BLaER1 (cell line): ENCODE measurements around the gene TMBIM4.
A peak's percentile ranks its signal among the peaks of the same experiment; 100 is the strongest.

Experiments used
- H3K27ac ChIP-seq: shearing (Covaris generic); formaldehyde crosslinking; 2 replicates; pipeline ENCODE4 v1.8.1; 2022
- H3K27me3 ChIP-seq: shearing (Covaris generic); formaldehyde crosslinking; 2 replicates; pipeline ENCODE4 v1.8.1; 2022
- H3K36me3 ChIP-seq: shearing (Covaris generic); formaldehyde crosslinking; 2 replicates; pipeline ENCODE4 v1.8.1; 2022
- H3K4me1 ChIP-seq: shearing (Covaris generic); formaldehyde crosslinking; 2 replicates; pipeline ENCODE4 v1.8.1; 2022
- H3K4me2 ChIP-seq: shearing (Covaris generic); formaldehyde crosslinking; 2 replicates; pipeline ENCODE4 v1.8.1; 2022
- H3K4me3 ChIP-seq: shearing (Covaris generic); formaldehyde crosslinking; 2 replicates; pipeline ENCODE4 v1.8.1; 2022
- H3K9ac ChIP-seq: shearing (Covaris generic); formaldehyde crosslinking; 2 replicates; pipeline ENCODE4 v1.8.1; 2022
- H3K9me3 ChIP-seq: shearing (Covaris generic); formaldehyde crosslinking; 2 replicates; pipeline ENCODE4 v1.8.1; 2022
- H4K20me1 ChIP-seq: shearing (Covaris generic); formaldehyde crosslinking; 2 replicates; pipeline ENCODE4 v1.8.1; 2022
- Cebpa-rat ChIP-seq: shearing (Covaris generic); IDR thresholded peaks from 2 replicates; pipeline ENCODE4 v1.8.1; 2022

Gene TMBIM4

DNA sequence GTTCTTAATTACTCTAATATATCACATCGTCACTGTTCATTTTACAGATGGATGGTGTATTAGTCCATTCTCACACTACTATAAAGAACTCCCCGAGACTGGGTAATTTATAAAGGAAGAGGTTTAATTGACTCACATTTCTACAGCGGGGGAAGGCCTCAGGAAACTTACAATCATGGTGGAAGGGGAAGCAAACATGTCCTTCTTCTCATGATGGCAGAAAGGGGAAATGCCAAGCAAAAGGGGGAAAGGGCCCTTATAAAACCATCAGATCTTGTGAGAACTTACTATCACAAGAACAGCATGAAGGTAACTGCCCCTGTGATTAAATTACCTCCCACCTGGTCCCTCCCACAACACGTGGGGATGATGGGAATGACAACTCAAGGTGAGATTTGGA lies 6.5 kb downstream of the TMBIM4 start:
- no peaks in the 10 kb centered on the region for H4K20me1 ChIP-seq
- H3K27me3 ChIP-seq, result no peaks in the 10 kb centered on the region
- peaks cover 9% of the 10 kb centered on the region for H3K4me1 ChIP-seq
- peaks cover 53% of the 10 kb centered on the region for H3K36me3 ChIP-seq
- H3K27ac ChIP-seq, result no peak overlapping the region
- H3K9me3 ChIP-seq, result peaks cover 69% of the 10 kb centered on the region
- TF ChIP-seq Cebpa-rat, result no peak
- no peak overlapping the region for H3K4me2 ChIP-seq
- no peak overlapping the region for H3K9ac ChIP-seq
- no peak overlapping the region for H3K4me3 ChIP-seq

GRCh38 chr12:66162701-66163100 lies 7.1 kb downstream of the TMBIM4 start:
- Histone ChIP-seq H3K9ac (no peak overlapping the region), H3K4me1 (peaks cover 3% of the 10 kb centered on the region; the same call in 1 of the 2 replicates), H3K4me2 (no peak overlapping the region), H3K27me3 (no peaks in the 10 kb centered on the region), H3K36me3 (peaks cover 52% of the 10 kb centered on the region), H3K9me3 (peaks cover 69% of the 10 kb centered on the region), H4K20me1 (no peaks in the 10 kb centered on the region), H3K4me3 (no peak overlapping the region), H3K27ac (no peak overlapping the region)
- no peak for TF ChIP-seq Cebpa-rat

DNA sequence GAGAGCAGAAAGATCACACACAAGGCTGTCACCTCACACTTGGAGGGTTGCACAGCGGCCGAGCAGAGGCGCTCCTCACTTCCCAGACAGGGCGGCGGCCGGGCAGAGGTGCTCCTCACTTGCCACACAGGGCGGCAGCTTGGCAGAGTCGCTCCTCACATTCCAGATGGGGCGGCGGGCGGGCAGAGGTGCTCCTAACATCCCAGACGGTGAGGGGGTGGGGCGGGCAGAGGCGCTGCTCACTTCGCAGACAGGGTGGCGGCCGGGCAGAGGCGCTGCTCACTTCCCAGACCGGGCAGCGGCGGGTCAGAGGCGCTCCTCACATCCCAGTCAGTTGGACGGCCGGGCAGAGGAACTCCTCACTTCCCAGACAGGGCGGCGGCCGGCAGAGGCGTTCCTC lies 9.1 kb downstream of the TMBIM4 start:
- H3K27me3 ChIP-seq, result no peaks in the 10 kb centered on the region
- peaks cover 52% of the 10 kb centered on the region for H3K9me3 ChIP-seq
- H3K4me2 ChIP-seq, result no peak overlapping the region
- H3K4me1 ChIP-seq, result no peaks in the 10 kb centered on the region
- H3K36me3 ChIP-seq, result peaks cover 41% of the 10 kb centered on the region
- TF ChIP-seq Cebpa-rat, result no peak
- H3K27ac ChIP-seq, result no peak overlapping the region
- no peak overlapping the region for H3K9ac ChIP-seq
- no peaks in the 10 kb centered on the region for H4K20me1 ChIP-seq
- H3K4me3 ChIP-seq, result no peak overlapping the region

DNA sequence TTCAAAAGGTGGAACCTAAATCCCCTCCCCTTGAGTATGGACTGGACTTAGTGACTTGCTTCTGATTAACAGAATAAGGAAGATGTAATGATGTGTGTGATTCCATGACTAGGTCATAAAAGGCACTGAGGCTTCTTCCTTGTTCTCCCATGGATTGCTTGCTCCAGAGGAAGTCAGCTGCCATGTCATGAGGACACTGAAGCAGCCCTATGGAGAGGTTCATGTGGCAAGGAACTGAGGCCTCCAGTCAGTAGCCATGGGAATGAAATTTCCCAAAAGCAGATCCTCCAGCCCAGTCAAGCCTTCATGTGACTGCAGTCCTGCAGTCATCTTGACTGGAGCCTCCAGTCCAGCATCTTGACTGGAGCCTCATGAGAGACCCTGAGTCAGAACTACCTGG lies 10.7 kb downstream of the TMBIM4 start:
- no peak overlapping the region for H3K9ac ChIP-seq
- H3K36me3 ChIP-seq, result peaks cover 34% of the 10 kb centered on the region
- no peak overlapping the region for H3K4me2 ChIP-seq
- H3K4me1 ChIP-seq, result no peaks in the 10 kb centered on the region
- H3K9me3 ChIP-seq, result peaks cover 36% of the 10 kb centered on the region
- no peaks in the 10 kb centered on the region for H3K27me3 ChIP-seq
- no peak overlapping the region for H3K27ac ChIP-seq
- H4K20me1 ChIP-seq, result peaks cover 7% of the 10 kb centered on the region; the same call in 1 of the 2 replicates
- H3K4me3 ChIP-seq, result no peak overlapping the region
- no peak for TF ChIP-seq Cebpa-rat

DNA sequence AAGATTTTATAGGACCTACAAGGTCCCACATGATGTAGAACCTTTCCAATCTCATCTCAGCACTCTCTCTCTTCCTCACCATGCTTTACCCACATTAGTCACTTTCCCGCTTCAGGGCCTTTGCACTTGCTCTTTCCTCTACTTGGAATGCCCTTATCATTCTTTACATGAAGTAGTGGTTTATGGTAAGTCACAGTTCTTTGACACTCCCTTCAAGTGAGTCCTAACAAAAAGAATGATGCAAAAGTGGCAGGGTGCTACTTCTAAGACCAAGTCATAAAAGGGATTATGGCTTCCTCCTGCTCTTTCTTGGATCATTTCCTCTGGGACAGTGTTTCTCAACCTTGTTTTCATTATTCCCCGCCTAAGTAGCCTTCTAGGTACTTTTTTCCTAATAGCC lies 13.1 kb downstream of the TMBIM4 start:
- Histone ChIP-seq H4K20me1 (peaks cover 7% of the 10 kb centered on the region; the same call in 1 of the 2 replicates), H3K27me3 (no peaks in the 10 kb centered on the region), H3K27ac (no peak overlapping the region), H3K4me1 (no peaks in the 10 kb centered on the region), H3K9me3 (peaks cover 23% of the 10 kb centered on the region), H3K9ac (no peak overlapping the region), H3K4me2 (no peak overlapping the region), H3K36me3 (peaks cover 34% of the 10 kb centered on the region), H3K4me3 (no peak overlapping the region)
- no peak for TF ChIP-seq Cebpa-rat

GRCh38 chr12:66154776-66155175 lies 15.0 kb downstream of the TMBIM4 start:
- Histone ChIP-seq H3K36me3 (peaks cover 34% of the 10 kb centered on the region), H3K4me3 (no peak overlapping the region), H3K9me3 (peaks cover 12% of the 10 kb centered on the region), H3K9ac (no peak overlapping the region), H4K20me1 (peaks cover 7% of the 10 kb centered on the region; the same call in 1 of the 2 replicates), H3K4me2 (no peak overlapping the region), H3K27ac (no peak overlapping the region), H3K4me1 (peaks cover 4% of the 10 kb centered on the region; the same call in 1 of the 2 replicates), H3K27me3 (no peaks in the 10 kb centered on the region)
- TF ChIP-seq Cebpa-rat, result no peak

- Histone ChIP-seq H3K4me3 (no peak overlapping the region), H3K27ac (no peak overlapping the region), H3K27me3 (no peaks in the 10 kb centered on the region), H3K4me2 (no peak overlapping the region), H3K9me3 (no peaks in the 10 kb centered on the region), H3K36me3 (peaks cover 31% of the 10 kb centered on the region; the same call in 1 of the 2 replicates), H3K4me1 (peaks cover 4% of the 10 kb centered on the region; the same call in 1 of the 2 replicates), H3K9ac (no peak overlapping the region), H4K20me1 (peaks cover 7% of the 10 kb centered on the region; the same call in 1 of the 2 replicates)
- no peak for TF ChIP-seq Cebpa-rat
Measured at GRCh38 chr12:66152732-66153131, 17.1 kb downstream of the TMBIM4 start.

DNA sequence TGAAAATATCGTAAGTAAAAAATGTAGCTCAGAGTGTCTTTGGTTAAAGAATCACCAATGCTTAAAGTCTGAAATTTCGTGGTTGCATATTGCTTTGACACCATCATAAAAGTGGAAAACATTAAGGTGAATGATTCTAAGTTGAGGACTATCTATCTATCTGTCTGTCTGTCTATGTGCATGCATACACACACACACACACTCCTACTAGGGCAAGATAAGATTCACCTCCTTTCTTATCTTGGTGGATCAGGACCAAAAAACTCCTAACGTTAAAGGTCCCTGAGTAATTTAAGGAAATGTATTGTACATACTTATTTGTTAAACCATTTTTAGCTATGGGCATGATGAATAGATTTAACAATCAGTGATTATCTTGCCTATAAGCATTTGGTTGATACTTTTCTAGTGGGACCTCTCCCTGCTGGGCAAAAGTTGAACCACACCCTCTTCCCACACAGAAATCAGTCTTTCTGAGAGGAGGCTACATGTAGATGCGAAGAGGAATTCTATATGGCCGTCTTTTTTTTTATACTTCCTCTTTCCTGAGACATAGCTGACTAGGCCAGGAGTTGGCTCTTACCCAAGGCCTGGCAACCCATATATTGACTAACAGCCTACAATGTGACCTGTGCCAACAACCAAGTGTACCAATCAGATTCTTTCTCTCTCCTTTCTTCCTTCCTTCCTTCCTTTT lies 19.9 kb downstream of the TMBIM4 start:
- Histone ChIP-seq H3K27me3 (no peaks in the 10 kb centered on the region), H3K4me3 (no peak overlapping the region), H4K20me1 (peaks cover 1% of the 10 kb centered on the region; the same call in 1 of the 2 replicates), H3K4me1 (peaks cover 18% of the 10 kb centered on the region), H3K36me3 (peaks cover 25% of the 10 kb centered on the region; the same call in 1 of the 2 replicates), H3K27ac (no peak overlapping the region), H3K9ac (no peak overlapping the region), H3K4me2 (no peak overlapping the region), H3K9me3 (no peaks in the 10 kb centered on the region)
- no peak for TF ChIP-seq Cebpa-rat

GRCh38 chr12:66144791-66145754 lies 24.7 kb downstream of the TMBIM4 start:
- H3K27ac ChIP-seq, result peak overlapping the region; percentile 78

More at GRCh38 chr12:66144791-66145754, 24.7 kb downstream of the TMBIM4 start:
- Histone ChIP-seq H3K27me3 (no peaks in the 10 kb centered on the region), H3K36me3 (peaks cover 49% of the 10 kb centered on the region), H3K9ac (peak overlapping the region; percentile 15), H3K9me3 (peaks cover 29% of the 10 kb centered on the region), H3K4me2 (peak overlapping the region; percentile 59), H4K20me1 (no peaks in the 10 kb centered on the region), H3K4me1 (peaks cover 27% of the 10 kb centered on the region), H3K4me3 (no peak overlapping the region)
- TF ChIP-seq Cebpa-rat, result peak; percentile 56; the same call in 1 of the 2 replicates
